ENCODE data around the gene DDX43. TPM values are rescaled to one million over a fixed set of nuclear protein-coding genes. Genes with fewer than 3 reads are reported as not detected.

The DDX43 gene
- 0.13 and 0.34 TPM in 2 replicates for polyA plus RNA-seq (2011; rRNA removed)
- polyA minus RNA-seq (2011; rRNA and poly(A)+ RNA removed): not detected in 2 replicates

GRCh38 chr6:73394577-73395354 is at the start of gene DDX43:
TSS of gene DDX43 (plus strand) at chr6:73394828. CDS start at chr6:73394906, 78 bp downstream.
- CTCF ChIA-PET: interaction anchor here (0.6 kb wide), 2 partner anchors 29 to 109 kb away, joined by 3 read pairs; no protein-coding TSS in a partner anchor
- DNase-seq (ENCODE audit: low read depth): no peak
- TF ChIP-seq CTCF (IDR thresholded peaks at IDR 0.05; ENCODE audit: insufficient read depth, low read depth, low read length): no peak
- H3K4me3 ChIP-seq (ENCODE audit: low read depth, low read length): peak within 1 kb of the TSS; percentile 29
- H3K27me3 ChIP-seq (ENCODE audit: control insufficient read depth, insufficient read depth, low read length): no peaks in the 10 kb centered on the region
- POLR2A ChIA-PET: no interaction called here
- no peaks in the 10 kb centered on the region for H3K36me3 ChIP-seq (ENCODE audit: control insufficient read depth, insufficient read depth, low read length)

- Histone ChIP-seq H3K27me3 (ENCODE audit: control insufficient read depth, insufficient read depth, low read length) (peaks cover 16% of the 10 kb centered on the region), H3K36me3 (ENCODE audit: control insufficient read depth, insufficient read depth, low read length) (no peaks in the 10 kb centered on the region), H3K4me3 (ENCODE audit: low read depth, low read length) (no peak overlapping the region)
- TF ChIP-seq CTCF (IDR thresholded peaks at IDR 0.05; ENCODE audit: insufficient read depth, low read depth, low read length): no peak
- ChIA-PET POLR2A (no interaction called here), CTCF (no interaction called here)
- DNase-seq (ENCODE audit: low read depth): no peak
Measured at GRCh38 chr6:73348550-73349204, 46.0 kb upstream of the DDX43 start.

GRCh38 chr6:73349311-73349710 is 45.3 kb upstream of the DDX43 start:
- H3K36me3 ChIP-seq (ENCODE audit: control insufficient read depth, insufficient read depth, low read length): no peaks in the 10 kb centered on the region
- no peak for DNase-seq (ENCODE audit: low read depth)
- peaks cover 14% of the 10 kb centered on the region for H3K27me3 ChIP-seq (ENCODE audit: control insufficient read depth, insufficient read depth, low read length)
- ChIA-PET CTCF (no interaction called here), POLR2A (no interaction called here)
- TF ChIP-seq CTCF (IDR thresholded peaks at IDR 0.05; ENCODE audit: insufficient read depth, low read depth, low read length): no peak
- no peak overlapping the region for H3K4me3 ChIP-seq (ENCODE audit: low read depth, low read length)

- H3K4me3 ChIP-seq (ENCODE audit: low read depth, low read length): no peak within 1 kb of the TSS
- DNase-seq (ENCODE audit: low read depth): no peak
- H3K36me3 ChIP-seq (ENCODE audit: control insufficient read depth, insufficient read depth, low read length): no peaks in the 10 kb centered on the region
- POLR2A ChIA-PET: no interaction called here
- TF ChIP-seq CTCF (IDR thresholded peaks at IDR 0.05; ENCODE audit: insufficient read depth, low read depth, low read length): no peak
- CTCF ChIA-PET: no interaction called here
- peaks cover 8% of the 10 kb centered on the region for H3K27me3 ChIP-seq (ENCODE audit: control insufficient read depth, insufficient read depth, low read length)
Measured at GRCh38 chr6:73353636-73354593, 40.7 kb upstream of the DDX43 start, which contains the start of gene DPPA5. TSS of gene DPPA5 (minus strand) at chr6:73354276. CDS start at chr6:73354225, 51 bp downstream.

All from BJ (cell line).